ENCODE results near the gene FTSJ3.
"Not testable (repeated sequence)": the region's sequence is repeated elsewhere in the genome, so short reads cannot be mapped to it uniquely, and the experiment has no call there.

Gene FTSJ3

DNA sequence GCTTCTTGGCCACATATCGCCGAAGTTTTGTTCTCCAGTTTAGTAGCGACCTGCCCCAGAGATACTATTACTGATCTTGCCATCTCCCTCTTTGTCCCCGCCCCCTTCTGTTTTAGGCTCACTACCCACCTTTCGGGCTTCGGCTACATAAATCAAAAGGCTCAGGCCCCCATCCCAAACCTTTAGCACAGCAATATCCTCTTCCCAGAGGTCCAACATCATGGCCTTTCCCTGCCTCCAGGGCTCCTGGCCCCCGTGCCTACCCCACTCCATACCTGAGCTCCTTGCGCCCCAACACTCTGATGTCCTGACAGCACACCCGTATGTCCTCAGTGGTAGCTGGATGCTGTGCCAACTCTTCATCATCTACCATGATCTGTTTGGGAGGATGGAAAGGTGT, 3.1 kb downstream of the FTSJ3 start:
- no peak for DNase-seq

DNA sequence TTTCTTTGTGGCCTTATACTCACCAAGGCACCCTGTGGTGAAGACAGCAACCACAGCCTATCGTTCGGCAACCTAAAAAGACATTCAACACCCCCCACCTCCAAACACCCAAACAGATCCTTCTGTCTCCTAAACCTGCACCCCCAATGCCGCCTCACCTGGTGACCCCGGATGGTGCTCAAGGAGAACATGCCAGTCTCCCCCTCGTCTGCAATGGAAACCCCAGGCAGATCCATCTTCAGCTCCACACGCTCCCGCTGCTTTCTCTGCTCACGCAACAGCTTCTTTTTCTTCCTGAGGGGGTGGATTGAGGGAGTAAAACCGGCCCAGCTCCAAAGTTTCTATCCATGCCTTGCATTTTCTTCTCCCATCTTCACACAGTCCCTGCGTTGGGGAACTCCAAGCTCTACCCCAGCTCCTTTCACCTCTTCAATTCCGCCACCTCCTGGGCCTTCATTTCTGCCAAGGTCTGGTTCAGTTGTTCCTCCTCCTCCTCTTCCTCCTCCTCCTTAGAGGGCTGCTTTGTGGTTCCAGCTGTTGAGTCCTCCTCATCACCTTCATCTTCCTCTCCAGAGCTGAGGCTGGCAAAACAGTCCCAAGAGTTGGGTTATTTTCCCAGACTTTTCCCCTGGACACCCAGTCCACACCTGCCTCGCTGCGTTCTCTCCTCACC, 3.7 kb downstream of the FTSJ3 start:
- DNase-seq, result no peak

DNA sequence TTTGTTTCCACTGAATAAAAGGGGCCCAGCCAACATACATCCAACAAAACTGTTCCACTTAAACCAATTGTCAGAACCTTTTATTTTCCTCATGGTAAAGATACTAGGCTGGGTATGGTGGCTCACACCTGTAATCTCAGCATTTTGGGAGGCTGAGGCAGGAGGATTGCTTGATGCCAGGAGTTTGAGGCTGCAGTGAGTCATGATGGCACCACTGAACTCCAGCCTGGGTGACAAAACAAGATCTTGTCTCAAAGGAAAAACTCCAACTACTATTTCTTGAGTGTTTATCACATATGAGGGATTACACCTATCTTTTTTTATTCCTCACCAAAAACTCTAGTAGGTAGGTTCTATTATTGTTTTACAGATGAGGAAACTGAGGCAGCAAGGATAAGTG, 4.9 kb downstream of the FTSJ3 start:
- no peak for DNase-seq

DNA sequence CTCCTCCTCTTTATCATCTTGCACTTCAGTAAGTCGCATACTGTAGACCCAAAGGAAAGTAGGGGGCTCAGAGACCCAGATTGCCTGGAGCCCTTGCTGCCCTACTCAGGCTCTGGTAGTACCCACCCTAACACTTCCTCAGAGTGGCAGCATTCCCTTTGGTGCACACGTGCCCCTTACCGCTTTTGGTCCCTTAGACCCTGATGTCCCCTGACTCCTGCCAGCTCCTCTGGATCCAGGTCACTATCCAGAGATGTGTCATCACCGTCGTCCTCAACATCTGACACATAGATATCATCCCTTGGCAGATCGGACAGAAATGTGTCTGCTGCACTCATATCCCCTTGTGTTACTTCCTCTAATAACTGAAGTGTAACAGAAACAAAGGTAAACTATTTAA, 5.7 kb downstream of the FTSJ3 start:
- DNase-seq, result no peak

DNA sequence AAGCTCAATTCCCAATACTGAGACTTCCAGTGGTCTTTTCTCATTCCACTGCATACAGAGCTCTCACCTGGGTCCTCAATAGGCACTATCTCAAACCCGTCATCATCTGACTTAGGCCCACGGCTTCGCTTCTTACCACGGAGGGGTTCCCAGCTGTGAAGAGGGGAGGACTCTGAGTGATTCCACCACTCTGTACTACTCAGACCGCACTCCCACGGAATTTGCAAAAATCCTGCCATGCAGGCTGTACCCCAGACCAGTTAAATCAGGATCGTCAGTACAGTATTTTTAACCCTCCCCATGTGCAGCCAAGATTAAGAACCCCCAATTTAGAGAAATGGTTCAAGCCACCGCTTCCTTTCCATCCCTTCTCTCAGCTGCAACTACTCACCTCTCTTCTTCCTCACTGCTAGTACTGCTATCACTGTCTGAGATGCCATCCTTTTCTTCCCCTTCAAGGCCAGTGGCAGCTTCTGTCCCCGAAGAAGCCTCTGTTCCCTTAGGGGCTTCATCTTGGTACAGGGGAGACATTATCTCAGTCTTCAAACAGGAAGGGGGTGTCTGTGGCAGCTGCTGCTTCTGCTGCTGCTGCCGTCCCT, 6.4 kb downstream of the FTSJ3 start:
- DNase-seq, result no peak

DNA sequence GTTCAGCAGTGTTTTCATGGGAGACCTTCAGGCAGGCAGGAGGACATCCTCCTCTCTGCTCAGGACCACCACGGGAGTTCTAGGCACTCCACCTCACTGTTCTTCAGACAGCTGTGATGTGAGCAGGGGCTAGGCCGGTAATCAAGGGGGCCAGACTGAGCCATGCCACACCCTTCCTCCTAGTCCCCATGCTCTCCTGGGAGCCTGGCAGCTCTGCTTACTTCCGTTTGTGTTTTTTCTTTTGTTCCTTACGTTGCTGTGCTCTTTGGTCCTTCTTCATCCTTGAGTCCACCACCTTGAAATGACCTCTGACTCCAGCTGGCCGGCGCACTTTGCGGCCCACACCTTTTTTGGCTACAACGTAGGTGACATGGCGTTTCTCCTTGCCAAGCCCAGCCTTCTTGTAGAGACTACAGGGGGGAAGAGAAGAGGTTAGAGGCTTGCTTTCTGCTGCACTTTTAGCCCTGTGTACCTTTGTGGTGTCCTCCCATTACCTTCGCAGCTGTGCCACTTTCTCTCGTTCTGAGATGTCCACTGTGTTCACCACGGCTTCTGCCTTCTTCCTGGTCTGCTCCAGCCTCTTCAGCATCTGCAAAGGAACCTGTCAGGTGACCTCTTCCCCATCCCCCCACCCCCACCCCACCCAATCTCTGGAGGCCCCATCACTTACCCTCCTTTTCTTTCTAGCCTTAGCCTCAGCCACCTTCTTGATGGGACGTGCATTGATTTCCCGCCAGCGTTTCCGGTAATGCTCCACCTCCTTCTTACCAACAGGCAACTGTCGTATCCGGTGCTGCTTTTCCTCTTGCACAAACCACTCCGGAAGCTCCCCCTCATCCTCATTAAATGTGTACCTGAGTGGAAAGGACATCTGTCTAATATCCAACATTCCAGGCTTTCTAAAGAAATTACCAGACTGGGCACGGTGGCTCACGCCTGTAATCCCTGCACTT, 7.6 kb downstream of the FTSJ3 start:
- no peak for DNase-seq

DNA sequence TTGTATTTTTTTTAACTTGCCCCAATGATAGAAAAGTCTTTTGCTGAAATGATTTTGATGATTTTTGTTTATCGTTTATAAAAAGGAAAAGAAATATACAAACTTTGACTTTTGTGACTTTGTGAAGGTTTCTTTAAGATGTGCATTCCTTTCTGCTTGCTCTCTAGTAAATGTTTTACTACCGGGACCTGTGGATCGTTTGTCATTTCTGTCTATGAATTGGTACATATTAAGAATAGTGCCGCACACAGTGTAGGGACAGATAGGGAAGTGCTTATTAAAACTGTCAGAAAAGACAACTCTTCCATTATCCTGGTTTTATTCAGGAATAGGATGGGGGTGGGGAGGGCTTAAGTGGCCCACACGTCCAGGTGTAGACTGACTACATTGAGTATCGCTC, 8.3 kb downstream of the FTSJ3 start:
- no peak for DNase-seq

DNA sequence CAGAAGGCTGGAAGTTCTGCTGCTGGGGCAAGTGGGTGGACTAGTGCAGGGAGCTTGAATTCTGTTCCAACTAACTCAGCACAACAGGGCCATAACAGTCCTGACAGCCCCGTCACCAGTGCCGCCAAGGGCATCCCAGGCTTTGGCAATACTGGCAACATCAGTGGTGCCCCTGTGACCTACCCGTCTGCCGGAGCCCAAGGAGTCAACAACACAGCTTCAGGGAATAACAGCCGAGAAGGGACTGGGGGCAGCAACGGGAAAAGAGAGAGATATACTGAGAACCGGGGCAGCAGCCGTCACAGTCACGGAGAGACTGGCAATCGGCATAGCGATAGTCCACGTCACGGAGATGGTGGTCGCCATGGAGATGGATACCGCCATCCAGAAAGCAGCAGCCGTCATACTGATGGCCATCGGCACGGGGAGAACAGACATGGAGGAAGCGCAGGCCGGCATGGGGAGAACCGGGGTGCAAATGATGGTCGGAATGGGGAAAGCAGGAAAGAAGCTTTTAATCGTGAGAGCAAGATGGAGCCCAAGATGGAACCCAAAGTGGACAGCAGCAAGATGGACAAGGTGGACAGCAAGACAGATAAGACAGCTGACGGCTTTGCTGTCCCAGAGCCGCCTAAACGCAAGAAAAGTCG, 9.6 kb downstream of the FTSJ3 start:
- DNase-seq, result no peak

DNA sequence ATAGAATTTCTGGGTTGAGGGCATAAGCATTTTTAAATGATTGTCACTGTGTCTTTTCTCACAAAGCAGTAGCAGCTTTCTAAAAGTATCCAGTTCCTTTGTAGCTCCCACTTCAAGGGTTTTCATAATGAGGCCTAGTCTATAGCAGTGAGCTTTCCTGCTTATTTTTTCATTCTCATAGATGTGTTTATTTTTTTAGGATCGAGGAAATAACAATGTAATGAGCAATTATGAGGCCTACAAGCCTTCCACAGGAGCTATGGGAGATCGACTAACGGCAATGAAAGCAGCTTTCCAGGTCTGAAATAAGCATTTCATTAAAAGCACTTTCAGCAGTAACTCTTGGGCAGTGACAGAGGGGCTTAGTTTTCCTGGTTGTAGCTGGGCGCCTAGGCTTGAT, 10.8 kb downstream of the FTSJ3 start:
- no peak for DNase-seq

DNA sequence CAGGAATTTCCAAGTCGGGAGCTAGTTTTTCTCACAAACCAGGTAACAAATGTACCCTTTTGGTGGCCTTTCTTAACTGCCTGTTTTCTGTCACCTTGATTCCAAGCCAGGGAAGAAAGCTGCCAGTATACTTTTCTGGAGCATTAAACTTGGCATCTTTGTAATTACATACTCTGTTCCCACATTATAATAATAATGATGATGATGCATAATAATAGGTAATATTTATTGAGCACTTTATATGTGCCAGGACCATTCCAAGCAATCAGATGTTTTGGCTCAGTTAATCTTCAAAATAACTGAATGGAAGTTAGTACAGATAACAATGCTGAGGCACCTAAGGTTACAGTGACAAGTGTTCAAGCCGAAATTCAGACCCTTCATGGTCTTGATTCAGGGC, 11.3 kb downstream of the FTSJ3 start:
- DNase-seq, result no peak

DNA sequence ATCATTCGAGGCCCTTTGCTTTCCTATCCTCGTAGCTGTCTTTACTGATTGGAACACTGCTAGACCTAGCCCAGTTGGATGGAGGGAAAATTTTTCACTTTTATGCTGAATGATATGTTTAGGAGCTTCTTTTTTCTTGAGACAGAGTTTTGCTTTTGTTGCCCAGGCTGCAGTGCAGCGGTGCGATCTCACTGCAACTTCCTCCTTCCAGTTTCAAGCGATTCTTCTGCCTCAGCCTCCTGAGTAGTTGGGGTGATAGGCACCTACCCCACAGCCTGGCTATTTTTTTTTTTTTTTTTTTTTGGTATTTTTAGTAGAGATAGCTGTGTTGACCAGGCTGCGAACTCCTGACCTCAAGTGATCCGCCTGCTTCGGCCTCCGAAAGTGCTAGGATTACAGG, 17.5 kb downstream of the FTSJ3 start:
- DNase-seq, result no peak

DNA sequence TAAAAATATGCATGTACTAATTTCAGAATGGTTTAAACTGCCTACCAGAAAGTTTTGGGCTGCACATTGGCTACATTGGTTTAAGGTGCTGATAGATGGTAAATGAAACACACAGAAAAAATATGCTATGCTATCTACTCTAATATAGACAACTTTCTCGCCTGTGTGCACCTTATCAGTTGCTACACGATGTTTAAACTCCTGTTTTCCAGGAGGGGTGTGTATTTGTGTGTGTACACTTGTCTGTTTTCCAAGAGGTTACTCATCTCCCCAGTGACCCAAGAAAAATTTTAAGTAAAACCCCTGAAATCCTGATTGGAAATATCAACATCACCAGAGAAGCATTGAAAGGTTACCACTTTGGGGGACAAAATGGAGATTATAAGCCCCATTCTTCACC, 21.9 kb downstream of the FTSJ3 start:
- DNase-seq, result no peak

DNA sequence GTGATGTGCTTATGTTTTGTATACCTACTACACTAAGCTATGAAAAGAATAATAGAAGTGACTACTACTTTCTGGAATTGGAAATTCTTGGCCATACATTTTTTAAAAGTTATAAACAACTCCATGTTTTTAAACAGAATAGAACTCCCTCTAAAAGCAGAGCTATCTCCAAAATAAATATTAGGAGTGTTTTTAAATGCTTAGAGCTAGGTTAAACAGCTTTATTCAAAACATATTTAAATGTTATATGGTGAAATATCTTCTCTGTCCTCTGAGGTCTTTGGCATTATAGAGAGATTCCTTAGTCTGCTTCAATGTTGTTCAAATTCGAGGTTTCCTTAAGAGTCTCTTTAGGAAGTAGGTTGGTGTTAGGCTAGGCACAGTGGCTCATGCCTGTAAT, 23.1 kb downstream of the FTSJ3 start:
- no peak for DNase-seq

DNA sequence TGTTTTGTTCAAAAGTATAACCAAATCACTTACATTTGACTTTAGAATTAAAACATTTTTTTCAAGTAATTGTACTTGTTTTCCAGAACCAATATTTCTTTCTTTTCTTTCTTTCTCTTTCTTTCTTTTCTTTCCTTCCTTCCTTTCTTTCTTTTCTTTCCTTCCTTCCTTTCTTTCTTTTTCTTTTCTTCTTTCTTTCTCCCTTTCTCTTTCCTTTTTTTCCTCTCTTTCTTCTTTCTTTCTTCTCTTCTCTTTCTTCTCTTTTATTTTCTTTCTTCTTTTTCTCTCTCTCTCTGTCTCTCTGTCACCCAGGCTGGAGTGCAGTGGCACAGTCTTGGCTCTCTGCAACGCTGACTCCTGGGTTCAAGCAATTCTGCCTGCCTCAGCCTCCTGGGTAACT, 26.7 kb downstream of the FTSJ3 start:
- DNase-seq, result no peak

DNA sequence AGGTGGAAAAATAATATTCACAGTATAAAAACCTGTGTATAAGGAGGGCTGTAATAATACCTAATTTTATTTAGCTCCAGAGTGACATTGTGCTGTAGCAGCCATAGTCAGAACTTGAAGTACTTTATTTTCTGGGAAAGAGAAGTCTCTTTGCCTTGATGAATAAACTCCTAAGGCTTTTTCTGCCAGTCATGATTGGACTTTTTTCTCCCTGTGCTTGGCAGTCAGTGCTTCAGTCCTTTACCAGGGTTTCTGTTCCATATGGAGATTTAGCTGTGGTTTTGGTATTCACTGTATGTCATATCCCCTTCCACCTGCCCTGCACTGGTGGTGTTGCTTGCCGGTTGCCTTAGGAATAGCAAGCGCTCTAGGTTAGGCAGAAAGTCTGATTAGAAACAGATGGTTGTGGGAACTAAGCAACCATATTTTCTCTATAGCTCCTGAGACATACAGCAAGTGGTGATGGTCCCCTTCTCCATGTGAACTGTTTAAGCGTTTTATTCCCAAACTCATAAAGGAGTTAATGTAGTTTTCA, 28.8 kb downstream of the FTSJ3 start:
- DNase-seq, result no peak

DNA sequence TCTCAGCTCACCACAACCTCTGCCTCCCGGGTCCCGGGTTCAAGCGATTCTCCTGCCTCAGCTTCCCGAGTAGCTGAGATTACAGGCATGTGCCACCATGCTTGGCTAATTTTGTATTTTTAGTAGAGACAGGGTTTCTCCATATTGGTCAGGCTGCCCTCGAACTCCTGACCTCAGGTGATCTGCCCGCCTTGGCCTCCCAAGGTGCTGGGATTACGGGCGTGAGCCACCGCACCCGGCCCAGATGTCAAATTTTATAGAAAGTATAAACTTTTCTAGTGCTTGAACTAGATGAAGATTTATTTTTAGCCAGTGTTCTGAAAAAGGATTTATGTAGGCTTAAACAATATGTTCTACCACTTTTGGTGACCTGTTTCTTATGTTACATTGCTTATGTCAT, 31.1 kb downstream of the FTSJ3 start:
- not testable (repeated sequence) for DNase-seq

DNA sequence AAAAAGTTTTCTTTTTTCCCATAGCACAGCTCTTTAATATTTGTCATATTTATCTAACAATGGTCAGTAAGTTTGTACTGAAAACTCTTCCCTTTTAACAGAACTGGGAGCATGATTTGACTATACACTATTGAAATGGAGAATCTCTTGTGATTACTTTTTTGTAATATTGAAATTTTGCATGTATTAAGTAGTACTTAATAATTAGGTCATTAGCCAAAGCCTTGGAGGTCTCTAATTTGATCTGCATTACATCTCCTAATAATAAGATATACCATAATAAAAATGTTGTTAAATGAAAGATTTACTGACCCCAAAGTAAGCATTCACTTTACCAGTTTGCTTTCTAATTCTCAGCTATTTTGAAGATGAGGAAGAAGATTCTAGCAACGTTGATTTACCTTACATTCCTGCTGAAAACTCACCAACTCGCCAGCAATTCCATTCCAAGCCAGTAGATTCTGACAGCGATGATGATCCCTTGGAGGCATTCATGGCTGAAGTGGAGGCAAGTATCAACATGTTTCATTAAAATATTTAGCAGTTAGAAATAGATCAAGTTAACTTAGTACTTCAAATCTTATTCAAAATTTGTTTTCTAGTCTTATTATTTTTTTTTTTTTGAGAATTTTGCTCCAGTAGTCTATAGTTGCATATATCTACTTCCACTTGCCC, 35.3 kb downstream of the FTSJ3 start:
- no peak for DNase-seq

DNA sequence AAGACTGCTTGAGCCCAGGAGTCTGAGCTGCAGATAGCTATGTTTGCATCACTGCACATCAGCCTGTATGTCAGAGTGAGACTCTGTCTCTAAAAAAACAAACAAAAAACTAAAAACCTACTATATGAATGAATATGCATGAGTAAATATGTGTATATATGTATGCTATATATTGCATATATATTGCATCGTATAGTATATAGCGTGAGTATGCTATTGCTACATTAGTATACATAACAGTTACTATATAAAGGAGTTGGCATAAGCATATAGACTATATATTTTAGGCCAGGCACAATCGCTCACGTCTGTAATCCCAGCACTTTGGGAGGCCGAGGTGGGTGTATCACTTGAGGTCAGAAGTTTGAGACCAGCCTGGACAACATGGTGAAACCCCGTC, 37.4 kb downstream of the FTSJ3 start:
- DNase-seq, result no peak

DNA sequence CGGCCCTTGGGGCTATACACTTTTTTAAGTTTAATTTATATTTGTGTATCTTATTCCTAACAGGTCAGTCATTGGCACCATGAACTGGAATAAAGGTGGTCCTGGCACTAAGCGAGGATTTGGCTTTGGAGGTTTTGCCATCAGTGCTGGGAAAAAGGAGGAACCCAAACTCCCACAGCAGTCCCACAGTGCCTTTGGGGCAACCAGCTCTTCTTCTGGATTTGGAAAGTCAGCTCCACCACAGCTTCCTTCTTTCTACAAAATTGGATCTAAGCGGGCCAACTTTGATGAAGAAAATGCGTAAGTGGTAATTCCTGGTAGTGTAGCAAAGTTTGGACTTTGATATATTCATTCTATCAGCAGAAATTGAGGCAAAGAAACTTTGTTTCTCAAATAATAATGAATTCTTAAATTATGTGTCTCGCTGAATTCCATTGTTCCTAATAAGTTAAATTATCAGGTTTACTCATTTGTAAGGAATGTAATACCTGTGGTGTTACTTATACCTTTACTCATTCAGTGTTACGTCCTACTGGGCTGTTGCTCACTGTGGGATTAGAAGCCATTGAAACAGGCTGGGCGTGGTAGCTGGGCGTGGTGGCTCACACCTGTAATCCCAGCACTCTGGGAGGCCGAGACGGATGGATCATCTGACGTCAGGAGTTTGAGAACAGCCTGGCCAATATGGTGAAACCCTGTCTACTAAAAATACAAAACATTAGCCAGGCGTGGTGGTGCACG, 40.3 kb downstream of the FTSJ3 start:
- DNase-seq, result no peak

DNA sequence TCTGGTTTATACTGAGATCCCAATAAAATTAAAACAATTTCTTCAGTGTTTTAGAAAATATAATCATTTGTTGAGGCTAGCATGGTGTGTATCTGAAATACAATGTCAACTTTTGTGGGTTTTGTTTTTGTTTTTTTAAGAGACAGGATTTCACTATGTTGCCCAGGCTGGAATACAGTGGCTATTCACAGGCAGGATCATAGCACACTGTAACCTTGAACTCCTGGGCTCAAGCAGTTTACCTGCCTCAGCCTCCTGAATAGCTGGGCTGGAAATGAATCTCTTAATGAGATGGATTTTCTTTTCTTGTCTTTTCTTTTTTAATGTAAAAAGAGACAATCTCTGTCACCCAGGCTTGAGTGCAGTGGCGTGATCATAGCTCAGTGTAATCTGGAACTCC, 41.3 kb downstream of the FTSJ3 start:
- DNase-seq, result no peak

DNA sequence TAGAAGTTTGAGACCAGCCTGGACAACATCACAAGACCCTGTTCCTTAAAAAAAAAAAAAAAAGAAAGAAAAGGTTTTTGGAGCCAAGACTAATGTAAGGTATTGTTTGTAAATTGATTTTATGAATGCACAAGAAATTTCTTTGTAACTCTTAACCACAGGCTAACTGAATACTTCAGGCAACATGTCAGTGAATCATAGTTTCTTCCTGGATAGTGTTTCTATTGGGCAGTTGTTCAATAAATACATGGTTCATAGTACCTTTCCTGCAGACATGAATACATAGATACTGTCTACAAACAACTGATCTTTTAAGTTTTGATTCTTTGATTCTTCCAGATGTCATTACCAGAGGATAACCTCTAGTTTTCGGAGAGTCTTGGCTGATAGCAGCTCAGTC, 41.9 kb downstream of the FTSJ3 start:
- no peak for DNase-seq

DNA sequence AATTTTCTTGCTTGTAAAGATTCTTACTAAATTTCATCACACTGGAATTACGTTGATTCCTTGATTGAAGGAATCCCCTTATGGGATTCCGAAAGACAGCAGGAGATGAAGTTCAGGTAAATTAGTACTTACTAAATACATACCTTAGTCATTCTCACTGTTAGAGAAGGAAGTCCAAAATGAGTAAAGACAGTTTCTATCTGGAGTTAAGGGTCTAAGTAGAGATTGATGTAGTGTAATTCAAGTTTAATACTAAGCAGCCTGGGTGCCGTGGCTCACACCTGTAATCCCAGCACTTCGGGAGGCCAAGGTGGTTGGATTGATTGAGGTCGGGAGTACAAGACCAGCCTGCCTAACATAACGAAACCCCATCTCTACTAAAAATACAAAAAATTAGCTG, 43.9 kb downstream of the FTSJ3 start:
- no peak for DNase-seq

All from cerebellar nuclear complex (tissue), 1 donor.